A549 (cell line): ENCODE measurements around the gene BRAF. TPM values are rescaled to one million over a fixed set of nuclear protein-coding genes. Genes with fewer than 3 reads are reported as not detected.

Source experiments
- ATAC-seq, 2 experiments: fragments of 200-7000 bp in 1 of 2; fragments of >200 bp in 1 of 2; cut with Nextera tagmentation in 1 of 2; cut with Tn5 transposase in 1 of 2; 3 replicates each; pipeline versions ENCODE4 v1.8.0 to v1.9.1; 2018 to 2020; ENCODE audit warnings: mild to moderate bottlenecking in 1 of 2, moderate library complexity in 1 of 2
- CTCF ChIA-PET: fragments of 300-600 bp; sonication (Branson Sonifier 250); formaldehyde crosslinking; extraction: SDS; loops from one replicate; lab custom pipeline; 2021; ENCODE audit warnings: antibody characterized with exemption, inconsistent platforms; lab: Yijun Ruan, JAX
- POLR2A ChIA-PET: fragments of 350-600 bp; formaldehyde crosslinking; extraction: SDS; loops from one replicate; lab custom pipeline; 2021; ENCODE audit warnings: antibody characterized with exemption, inconsistent platforms; lab: Yijun Ruan, JAX
- DNase-seq, 2 experiments: peaks; one replicate each; pipeline versions ENCODE4 v3.0.0 to v3.0.0-alpha.2; 2011 to 2016; ENCODE audit warnings: low read depth in 1 of 2, low spot score in 1 of 2
- FAIRE-seq: peaks from 2 replicates; lab custom pipeline; 2011; peaks lifted over from hg19 to GRCh38; lab: Jason Lieb, UNC
- H3K27ac ChIP-seq, 2 experiments: fragments of >200 bp; sonication (Bioruptor Twin); formaldehyde crosslinking; 3 replicates each; pipeline ENCODE4 v1.5.1; 2016 to 2017
- H3K4me1 ChIP-seq: fragments of >200 bp; sonication (Bioruptor Twin); formaldehyde crosslinking; 3 replicates; pipeline ENCODE4 v1.6.1; 2016
- H3K4me2 ChIP-seq: fragments of >200 bp; sonication (Bioruptor Twin); formaldehyde crosslinking; 3 replicates; pipeline ENCODE4 v1.6.1; 2016
- H3K4me3 ChIP-seq: fragments of >200 bp; sonication (Bioruptor Twin); formaldehyde crosslinking; 3 replicates; pipeline ENCODE4 v1.5.1; 2016
- H3K9me3 ChIP-seq: fragments of >200 bp; sonication (Bioruptor Twin); formaldehyde crosslinking; 3 replicates; pipeline ENCODE4 v1.6.1; 2016
- BHLHE40 ChIP-seq: IDR thresholded peaks from 2 replicates; pipeline ENCODE4 v1.6.1; 2012; ENCODE audit warnings: low read depth, low read length, inconsistent platforms
- CBX2 ChIP-seq: fragments of 200-600 bp; sonication (generic); IDR thresholded peaks from 2 replicates; pipeline ENCODE4 v1.6.1; 2016; ENCODE audit warnings: low read depth, mild to moderate bottlenecking, borderline replicate concordance
- CEBPB ChIP-seq, 2 experiments: fragments of >200 bp in 1 of 2; sonication (Bioruptor Twin) in 1 of 2; formaldehyde crosslinking in 1 of 2; IDR thresholded peaks; 2 replicates each; pipeline ENCODE4 v1.6.1; 2012 to 2016
- CHD4 ChIP-seq: fragments of 200-600 bp; sonication (generic); IDR thresholded peaks from 2 replicates; pipeline ENCODE4 v1.6.1; 2016; ENCODE audit warnings: antibody characterized with exemption, mild to moderate bottlenecking, borderline replicate concordance
- EHMT2 ChIP-seq: fragments of 200-600 bp; sonication (generic); IDR thresholded peaks from 2 replicates; pipeline ENCODE4 v1.6.1; 2016; ENCODE audit warnings: antibody characterized with exemption, low read depth, mild to moderate bottlenecking, moderate library complexity
- EP300 ChIP-seq, 2 experiments: fragments of >200 bp; sonication (Bioruptor Twin); formaldehyde crosslinking; IDR thresholded peaks; 2 replicates in 1 of 2; 3 replicates in 1 of 2; pipeline ENCODE4 v1.6.1; 2016 to 2017
- FOSB ChIP-seq: fragments of 250-450 bp; sonication (Bioruptor Pico); IDR thresholded peaks from 2 replicates; pipeline ENCODE4 v1.5.0; 2020; ENCODE audit warnings: mild to moderate bottlenecking, moderate library complexity
- FOSL2 ChIP-seq, 2 experiments: fragments of 450-650 bp in 1 of 2; fragments of >200 bp in 1 of 2; sonication (Bioruptor Twin) in 1 of 2; formaldehyde crosslinking; IDR thresholded peaks; 2 replicates each; pipeline versions ENCODE4 v1.5.0 to v1.6.1; 2016 to 2020; ENCODE audit warnings: mild to moderate bottlenecking in 1 of 2, moderate library complexity in 1 of 2
- GATA3 ChIP-seq: IDR thresholded peaks from 2 replicates; pipeline ENCODE4 v1.6.1; 2012; ENCODE audit warnings: borderline replicate concordance
- HDAC2 ChIP-seq: fragments of 200-600 bp; sonication (generic); IDR thresholded peaks from 2 replicates; pipeline ENCODE4 v1.6.1; 2016
- HEYL ChIP-seq: fragments of 250-450 bp; sonication (Bioruptor Pico); IDR thresholded peaks from 2 replicates; pipeline ENCODE4 v1.8.0; 2021; ENCODE audit warnings: mild to moderate bottlenecking, moderate library complexity
- HOXA7 ChIP-seq: fragments of 250-450 bp; sonication (Bioruptor Pico); IDR thresholded peaks from 2 replicates; pipeline ENCODE4 v1.5.0; 2020; ENCODE audit warnings: mild to moderate bottlenecking, moderate library complexity
- HOXB5 ChIP-seq: fragments of 250-450 bp; sonication (Bioruptor Pico); IDR thresholded peaks from 2 replicates; pipeline ENCODE4 v1.5.0; 2020; ENCODE audit warnings: mild to moderate bottlenecking, moderate library complexity
- JUN ChIP-seq, 2 experiments: fragments of >200 bp; sonication (Bioruptor Twin); formaldehyde crosslinking; IDR thresholded peaks; 2 replicates in 1 of 2; 3 replicates in 1 of 2; pipeline ENCODE4 v1.6.1; 2016 to 2017
- MAFK ChIP-seq: fragments of 450-650 bp; IDR thresholded peaks from 2 replicates; pipeline ENCODE4 v1.6.1; 2014; ENCODE audit not compliant: partially characterized antibody
- MAZ ChIP-seq: fragments of 150-350 bp; IDR thresholded peaks from 2 replicates; pipeline ENCODE4 v1.6.1; 2014; ENCODE audit warnings: antibody characterized with exemption, low read depth, low read length, borderline replicate concordance
- NFE2L2 ChIP-seq: fragments of 150-350 bp; conservative IDR thresholded peaks from 2 replicates; pipeline ENCODE4 v1.6.1; 2014; ENCODE audit warnings: low read length
- PHF8 ChIP-seq: fragments of 200-600 bp; sonication (generic); IDR thresholded peaks from 2 replicates; pipeline ENCODE4 v1.6.1; 2016; ENCODE audit warnings: low read depth, mild to moderate bottlenecking, antibody characterized with exemption, moderate library complexity, borderline replicate concordance
- RARB ChIP-seq: fragments of 250-450 bp; sonication (Bioruptor Pico); IDR thresholded peaks from 2 replicates; pipeline ENCODE4 v1.8.0; 2021; ENCODE audit warnings: mild to moderate bottlenecking, moderate library complexity
- RCOR1 ChIP-seq: fragments of 150-350 bp; IDR thresholded peaks from 2 replicates; pipeline ENCODE4 v1.6.1; 2014; ENCODE audit warnings: antibody characterized with exemption, low read length, low read depth
- RFX5 ChIP-seq: fragments of 450-650 bp; IDR thresholded peaks from 2 replicates; pipeline ENCODE4 v1.7.1; 2014; ENCODE audit warnings: antibody characterized with exemption, mild to moderate bottlenecking, moderate library complexity
- RNF2 ChIP-seq: fragments of 200-600 bp; sonication (generic); IDR thresholded peaks from 2 replicates; pipeline ENCODE4 v1.6.1; 2016; ENCODE audit warnings: low read depth, mild to moderate bottlenecking, antibody characterized with exemption, moderate library complexity, borderline replicate concordance
- ZC3H11A ChIP-seq: fragments of 450-650 bp; IDR thresholded peaks from 2 replicates; pipeline ENCODE4 v1.6.1; 2014; ENCODE audit warnings: antibody characterized with exemption, mild to moderate bottlenecking
- ZNF302 ChIP-seq: fragments of 250-450 bp; sonication (Bioruptor Pico); IDR thresholded peaks from 2 replicates; pipeline ENCODE4 v1.9.0; 2021; ENCODE audit warnings: inconsistent platforms, mild to moderate bottlenecking, moderate library complexity
- WGBS: methylation state at CpG from one replicate; pipeline ENCODE4 v1.1.6; 2017; ENCODE audit errors: missing lambda C conversion rate; 5-methylcytosine and 5-hydroxymethylcytosine counted together
- polyA plus RNA-seq, 4 experiments: library from polyadenylated mRNA; depleted of rRNA in 3 of 4; stranded (reverse); fragments of >200 nt; fragmentation: RNase III in 1 of 4; extraction: RNeasy Plus Mini Kit Qiagen cat#74134 plus additional on column Dnase treatment in 1 of 4; gene quantifications; 2 replicates in 3 of 4; 3 replicates in 1 of 4; pipeline ENCODE4 v1.2.3, GENCODE V29; 2011 to 2017
- TF ChIP-seq, protein P1 (sequence below): fragments of 450-650 bp; IDR thresholded peaks from 2 replicates; pipeline ENCODE4 v1.6.1; 2014; ENCODE audit warnings: antibody characterized with exemption
- TF ChIP-seq, protein P2 (sequence below): fragments of 250-450 bp; sonication (Bioruptor Pico); IDR thresholded peaks from 2 replicates; pipeline ENCODE4 v1.5.0; 2020; ENCODE audit warnings: low read depth, mild to moderate bottlenecking, moderate library complexity
- TF ChIP-seq, protein P3 (sequence below): fragments of 250-450 bp; sonication (Bioruptor Pico); IDR thresholded peaks from 2 replicates; pipeline ENCODE4 v1.5.0; 2021; ENCODE audit warnings: mild to moderate bottlenecking, moderate library complexity, borderline replicate concordance

The BRAF gene
- polyA plus RNA-seq, 2 of the 4 experiments (the other 2 are of a cell fraction): 6.1 to 19.7 TPM

DNA sequence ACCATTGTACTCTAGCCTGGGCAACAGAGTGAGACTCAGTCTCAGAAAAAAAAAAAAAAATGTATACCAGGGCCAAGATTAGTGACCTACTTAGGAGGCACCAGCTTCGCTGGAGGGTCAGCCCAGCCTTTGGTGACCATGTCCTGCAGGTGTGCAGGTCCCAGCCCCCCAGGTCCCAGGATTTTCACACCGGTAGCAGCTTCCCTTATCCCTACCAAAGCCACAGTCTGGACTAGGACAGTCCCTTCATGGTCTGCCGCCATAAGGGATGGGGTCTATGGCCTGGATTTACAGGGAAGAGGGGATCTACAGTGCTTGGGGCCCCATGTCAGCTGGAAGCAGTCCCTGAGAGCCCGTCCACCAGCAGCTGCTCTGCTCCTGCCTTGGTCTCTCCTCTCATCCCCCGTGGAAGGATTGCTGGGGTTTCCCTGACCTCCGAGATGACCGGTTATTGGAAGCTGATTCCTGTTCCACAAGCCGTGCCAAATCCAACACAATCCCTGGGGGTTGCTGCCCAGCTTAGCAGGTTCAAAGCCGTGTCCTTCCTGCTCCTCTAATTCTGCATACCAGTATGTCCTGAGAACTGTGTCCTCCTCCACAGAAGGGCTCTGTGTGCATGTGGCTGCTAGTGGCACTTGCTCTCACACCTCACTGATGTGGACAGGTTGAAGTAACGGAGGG lies 239.2 kb downstream of the BRAF start:
- H3K27ac ChIP-seq: no peak overlapping the region
- CTCF ChIA-PET: interaction anchor here (0.8 to 2.1 kb wide), 5 partner anchors 10 to 24 kb away, joined by 3 to 10 read pairs (median 4); partner anchors contain the start of gene NDUFB2
- no peak overlapping the region for H3K4me2 ChIP-seq
- no peak for FAIRE-seq
- no peaks in the 10 kb centered on the region for H3K4me1 ChIP-seq
- no peak for DNase-seq
- no peak for ATAC-seq
- no peaks in the 10 kb centered on the region for H3K9me3 ChIP-seq
- POLR2A ChIA-PET: no interaction called here
- no peak for TF ChIP-seq NFE2L2
- TF ChIP-seq HDAC2: no peak
- TF ChIP-seq RCOR1: no peak
- no peak for TF ChIP-seq JUN (IDR thresholded peaks at IDR 0.05)
- no peak for TF ChIP-seq BHLHE40
- TF ChIP-seq HOXA7: no peak
- TF ChIP-seq CEBPB (IDR thresholded peaks at IDR 0.05): no peak
- no peak for TF ChIP-seq CHD4
- TF ChIP-seq HOXB5 (CRISPR knock-in tag): no peak
- WGBS: 89% methylated on average over 10 of the region's 10 CpGs
- H3K4me3 ChIP-seq: no peak overlapping the region

DNA sequence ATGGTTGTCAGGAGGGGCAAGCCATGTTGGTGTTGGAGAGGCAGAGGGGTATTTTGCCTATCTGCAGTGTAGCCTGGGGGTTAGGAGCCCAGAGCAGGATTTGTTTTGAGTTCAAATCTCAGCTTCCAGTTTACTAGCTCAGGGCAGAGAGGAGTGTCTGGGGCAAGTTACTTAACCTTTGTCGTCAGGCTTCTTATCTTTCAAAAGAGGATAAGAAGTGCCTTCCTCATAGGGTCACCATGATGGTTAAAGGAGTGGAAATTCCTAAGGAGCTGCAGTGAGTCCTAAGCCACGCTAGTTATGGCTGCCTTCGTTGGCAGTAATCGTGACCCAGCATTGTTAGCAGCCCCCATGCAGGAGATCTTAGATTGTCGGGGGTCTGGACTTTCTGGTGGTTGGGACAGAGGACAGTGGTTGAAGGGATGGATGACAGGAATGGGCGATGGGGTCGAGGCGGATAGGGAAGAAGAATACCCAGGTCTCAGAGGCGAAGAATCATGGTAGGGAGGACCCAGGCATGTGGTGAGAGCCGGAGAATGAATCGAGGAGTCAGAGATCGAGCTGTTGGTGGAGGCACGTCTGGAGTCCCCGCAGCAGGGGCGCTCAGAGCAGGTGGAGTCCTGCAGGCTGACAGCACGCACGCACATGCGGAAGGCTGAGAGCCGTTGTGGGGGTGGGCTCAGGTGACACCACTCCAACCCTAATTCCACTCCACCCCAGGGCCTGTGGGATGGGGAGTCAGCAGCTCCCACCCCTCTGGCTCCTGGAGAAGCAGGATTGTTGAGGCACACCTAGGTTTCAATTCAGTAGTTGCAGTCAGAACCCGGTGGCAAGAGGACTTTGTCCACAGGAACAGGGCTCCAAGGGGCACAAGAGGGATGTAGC lies 240.4 kb downstream of the BRAF start:
- no peaks in the 10 kb centered on the region for H3K4me1 ChIP-seq

DNA sequence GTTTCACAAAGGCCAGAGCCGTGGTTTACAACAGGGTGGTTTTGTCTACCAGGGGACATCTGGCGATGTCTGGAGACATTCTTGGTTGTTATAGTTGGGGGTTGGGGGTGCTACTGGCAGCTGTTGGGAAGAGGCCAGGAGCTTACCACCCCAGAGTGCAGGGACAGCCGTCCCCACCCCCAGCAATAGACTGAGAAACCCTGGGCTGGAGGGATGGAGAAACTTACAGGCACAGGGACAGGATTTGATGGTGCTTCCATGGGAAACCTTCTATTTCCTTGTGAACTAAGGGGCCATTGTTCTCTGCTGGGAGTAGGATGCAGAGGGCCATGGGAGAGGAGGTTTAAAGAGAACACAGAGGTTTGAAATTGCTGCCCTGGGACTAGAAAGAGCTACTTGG lies 241.1 kb downstream of the BRAF start:
- no peaks in the 10 kb centered on the region for H3K4me1 ChIP-seq
- 89% methylated on average over 3 of the region's 3 CpGs for WGBS
- FAIRE-seq (no peak), ATAC-seq (no peak), DNase-seq (no peak)
- H3K9me3 ChIP-seq: no peaks in the 10 kb centered on the region
- CTCF ChIA-PET: interaction anchor here (0.8 to 1.1 kb wide), 3 partner anchors 30 to 208 kb away, joined by 3 read pairs; no protein-coding TSS in a partner anchor
- POLR2A ChIA-PET: no interaction called here
- no peak overlapping the region for H3K4me2 ChIP-seq
- no peak overlapping the region for H3K27ac ChIP-seq
- no peak overlapping the region for H3K4me3 ChIP-seq
- TF ChIP-seq ZNF302 (no peak), NFE2L2 (no peak), MAZ (no peak), BHLHE40 (no peak), MAFK (no peak), EHMT2 (no peak), GATA3 (no peak), CBX2 (no peak), RNF2 (no peak), ZC3H11A (no peak), PHF8 (no peak), JUN (IDR thresholded peaks at IDR 0.05) (no peak)
- TF ChIP-seq, protein P1, sequence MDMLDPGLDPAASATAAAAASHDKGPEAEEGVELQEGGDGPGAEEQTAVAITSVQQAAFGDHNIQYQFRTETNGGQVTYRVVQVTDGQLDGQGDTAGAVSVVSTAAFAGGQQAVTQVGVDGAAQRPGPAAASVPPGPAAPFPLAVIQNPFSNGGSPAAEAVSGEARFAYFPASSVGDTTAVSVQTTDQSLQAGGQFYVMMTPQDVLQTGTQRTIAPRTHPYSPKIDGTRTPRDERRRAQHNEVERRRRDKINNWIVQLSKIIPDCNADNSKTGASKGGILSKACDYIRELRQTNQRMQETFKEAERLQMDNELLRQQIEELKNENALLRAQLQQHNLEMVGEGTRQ: no peak
- TF ChIP-seq, protein P2, sequence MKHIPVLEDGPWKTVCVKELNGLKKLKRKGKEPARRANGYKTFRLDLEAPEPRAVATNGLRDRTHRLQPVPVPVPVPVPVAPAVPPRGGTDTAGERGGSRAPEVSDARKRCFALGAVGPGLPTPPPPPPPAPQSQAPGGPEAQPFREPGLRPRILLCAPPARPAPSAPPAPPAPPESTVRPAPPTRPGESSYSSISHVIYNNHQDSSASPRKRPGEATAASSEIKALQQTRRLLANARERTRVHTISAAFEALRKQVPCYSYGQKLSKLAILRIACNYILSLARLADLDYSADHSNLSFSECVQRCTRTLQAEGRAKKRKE: no peak

More for the DNA sequence above, 240.4 kb downstream of the BRAF start:
- Histone ChIP-seq H3K4me2 (no peak overlapping the region), H3K27ac (no peak overlapping the region), H3K9me3 (no peaks in the 10 kb centered on the region), H3K4me3 (no peak overlapping the region)
- 93% methylated on average over 19 of the region's 20 CpGs for WGBS
- DNase-seq (no peak), FAIRE-seq (no peak), ATAC-seq (no peak)
- TF ChIP-seq, protein P1: no peak
- TF ChIP-seq HEYL (no peak), FOSL2 (IDR thresholded peaks at IDR 0.05) (no peak), FOSL2 (CRISPR knock-in tag; IDR thresholded peaks at IDR 0.05) (no peak), RARB (no peak), EP300 (IDR thresholded peaks at IDR 0.05) (no peak), RFX5 (no peak), FOSB (CRISPR knock-in tag) (no peak), CBX2 (no peak), ZNF302 (no peak), EHMT2 (no peak), RCOR1 (no peak)
- TF ChIP-seq, protein P3, sequence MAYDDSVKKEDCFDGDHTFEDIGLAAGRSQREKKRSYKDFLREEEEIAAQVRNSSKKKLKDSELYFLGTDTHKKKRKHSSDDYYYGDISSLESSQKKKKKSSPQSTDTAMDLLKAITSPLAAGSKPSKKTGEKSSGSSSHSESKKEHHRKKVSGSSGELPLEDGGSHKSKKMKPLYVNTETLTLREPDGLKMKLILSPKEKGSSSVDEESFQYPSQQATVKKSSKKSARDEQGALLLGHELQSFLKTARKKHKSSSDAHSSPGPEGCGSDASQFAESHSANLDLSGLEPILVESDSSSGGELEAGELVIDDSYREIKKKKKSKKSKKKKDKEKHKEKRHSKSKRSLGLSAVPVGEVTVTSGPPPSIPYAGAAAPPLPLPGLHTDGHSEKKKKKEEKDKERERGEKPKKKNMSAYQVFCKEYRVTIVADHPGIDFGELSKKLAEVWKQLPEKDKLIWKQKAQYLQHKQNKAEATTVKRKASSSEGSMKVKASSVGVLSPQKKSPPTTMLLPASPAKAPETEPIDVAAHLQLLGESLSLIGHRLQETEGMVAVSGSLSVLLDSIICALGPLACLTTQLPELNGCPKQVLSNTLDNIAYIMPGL (CRISPR knock-in tag): no peak
- ChIA-PET POLR2A (no interaction called here), CTCF (interaction anchor here (0.8 to 2.1 kb wide), 6 partner anchors 8 to 208 kb away, joined by 3 to 10 read pairs (median 4); partner anchors contain the start of gene NDUFB2)
